ENCODE data around the gene NID1. TPM values are rescaled to one million over a fixed set of nuclear protein-coding genes. Genes with fewer than 3 reads are reported as not detected.
A peak's percentile ranks its signal among the peaks of the same experiment; 100 is the strongest.

The NID1 gene
- total and polyA plus RNA-seq, 9 of the 15 experiments (the other 6 are each of a cell fraction or from before 2014, with no cell fraction given): 0.22 TPM; not detected in 8

DNA sequence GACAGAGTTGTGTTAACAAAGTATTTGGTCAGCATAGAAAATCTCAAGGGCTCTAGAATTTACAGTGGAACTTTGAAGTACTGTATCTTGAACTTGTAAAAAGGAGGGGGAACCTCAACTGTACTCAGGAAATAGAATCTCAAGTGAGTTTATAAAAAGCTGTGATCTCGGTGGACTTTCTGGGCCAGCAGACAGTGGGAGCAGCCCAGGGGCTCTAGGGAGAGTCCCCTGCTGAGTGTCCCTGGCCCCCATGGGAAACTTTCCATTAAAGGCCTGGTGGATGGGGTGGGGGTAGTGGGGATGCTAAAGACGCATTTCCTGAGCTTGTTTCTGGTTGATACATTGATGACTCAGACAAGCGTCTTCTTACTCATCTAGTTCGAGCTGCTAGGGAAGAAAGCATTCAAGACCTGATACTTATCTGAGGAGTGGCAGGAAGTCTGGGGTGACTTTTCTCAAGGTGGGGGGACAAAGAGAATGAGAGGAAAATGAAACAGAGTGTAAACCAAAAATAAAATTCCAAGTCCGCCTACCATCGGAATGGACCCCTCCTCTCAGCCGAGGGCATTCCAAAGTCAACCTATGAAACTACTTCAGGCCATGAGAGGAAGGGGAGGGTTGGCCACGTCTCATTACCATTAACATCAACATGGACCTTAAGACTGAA is 65.5 kb downstream of the NID1 start:
- FAIRE-seq: peak; percentile 35
- no TSS peak for BruUV-seq (replicated peaks)
- WGBS (ENCODE audit: insufficient coverage, low coverage, missing lambda C conversion rate): 2% methylated on average over 8 of the region's 8 CpGs
- Histone ChIP-seq H3K9me3 (replicated peaks; ENCODE audit: control insufficient read depth, insufficient read depth, low read depth, low read length) (no peaks in the 10 kb centered on the region), H3K36me3 (ENCODE audit: control insufficient read depth, insufficient read depth, low read length) (no peaks in the 10 kb centered on the region), H3K4me1 (replicated peaks in 1 of 2; ENCODE audit: control insufficient read depth in 2 of 2, insufficient read depth in 2 of 2, low read length in 2 of 2) (peaks cover 0 to 7% of the 10 kb centered on the region in 2 experiments; a peak in 2 of 5 replicates), H3K4me3 (no peak overlapping the region), H2AFZ (ENCODE audit: low read depth, low read length) (peak overlapping the region; percentile 59; the same call in 1 of the 2 replicates), H3K27me3 (ENCODE audit: control insufficient read depth in 2 of 2, insufficient read depth in 2 of 2, low read length in 2 of 2) (peaks cover 21 to 54% of the 10 kb centered on the region in 2 experiments), H3K27ac (ENCODE audit: extremely low read depth, low read depth, low read length) (peak overlapping the region; percentile 11; the same call in 2 of the 3 replicates), H3K9ac (ENCODE audit: insufficient read depth in 1 of 2, low read depth in 2 of 2, low read length in 2 of 2) (no peak overlapping the region), H3K4me2 (ENCODE audit: insufficient read depth, low read length) (peak overlapping the region; percentile 22; the same call in 1 of the 2 replicates), H3K9me1 (ENCODE audit: control insufficient read depth, insufficient read depth, low read length) (no peaks in the 10 kb centered on the region), H3K79me2 (ENCODE audit: control insufficient read depth, insufficient read depth, low read length) (no peaks in the 10 kb centered on the region), H4K20me1 (replicated peaks; ENCODE audit: control insufficient read depth, insufficient read depth, low read length) (no peaks in the 10 kb centered on the region)
- CTCF ChIA-PET (ENCODE audit: low intra/inter-chr PET ratio): interaction anchor here (0.6 kb wide), 1 partner anchor 601 kb away, joined by 3 read pairs; no protein-coding TSS in a partner anchor
- POLR2A ChIA-PET: no interaction called here
- peak in 2 of 4 experiments; percentile 19 to 47 for DNase-seq (ENCODE audit: extremely low read depth in 1 of 4, low spot score in 3 of 4)
- ATAC-seq: peak; percentile 56
- intact Hi-C loops (cut with micrococcal nuclease) (no loop called here), in situ Hi-C loops (cut with MboI) (no loop called here)
- no peak for TF ChIP-seq ZSCAN29 (IDR thresholded peaks at IDR 0.05)
- TF ChIP-seq, protein P1, sequence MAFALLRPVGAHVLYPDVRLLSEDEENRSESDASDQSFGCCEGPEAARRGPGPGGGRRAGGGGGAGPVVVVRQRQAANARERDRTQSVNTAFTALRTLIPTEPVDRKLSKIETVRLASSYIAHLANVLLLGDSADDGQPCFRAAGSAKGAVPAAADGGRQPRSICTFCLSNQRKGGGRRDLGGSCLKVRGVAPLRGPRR (CRISPR knock-in tag; IDR thresholded peaks at IDR 0.05): no peak
- TF ChIP-seq FOXA3 (CRISPR knock-in tag; conservative IDR thresholded peaks at IDR 0.05 in 1 of 2, IDR thresholded peaks at IDR 0.05 in 1 of 2): no peak
- no peak for TF ChIP-seq HMG20A (CRISPR knock-in tag; conservative IDR thresholded peaks at IDR 0.05)
- peak; percentile 45; the same call in 1 of the 2 replicates for TF ChIP-seq SMAD4 (CRISPR knock-in tag; conservative IDR thresholded peaks at IDR 0.05)
- 0 out of 2 replicates have a peak, but pooled peaks have one; percentile 6 for TF ChIP-seq ZNF445 (CRISPR knock-in tag; IDR thresholded peaks at IDR 0.05; ENCODE audit: low read depth)
- no peak for TF ChIP-seq NCOA6 (IDR thresholded peaks at IDR 0.05)
- peak; percentile 61 for TF ChIP-seq DPF2 (IDR thresholded peaks at IDR 0.05)
- no peak for TF ChIP-seq SMARCA5 (IDR thresholded peaks at IDR 0.05)
- TF ChIP-seq CBFA2T3 (IDR thresholded peaks at IDR 0.05): 0 out of 2 replicates have a peak, but pooled peaks have one; percentile 42
- no peak for TF ChIP-seq THRAP3 (IDR thresholded peaks at IDR 0.05; ENCODE audit: borderline replicate concordance)
- TF ChIP-seq MXI1 (IDR thresholded peaks at IDR 0.05; ENCODE audit: low read depth, low read length): no peak
- TF ChIP-seq NFE2 (IDR thresholded peaks at IDR 0.05; ENCODE audit: low read depth): 0 out of 2 replicates have a peak, but pooled peaks have one; percentile 3
- no peak for TF ChIP-seq ZNF384 (IDR thresholded peaks at IDR 0.05; ENCODE audit: low read depth, low read length)
- no peak for TF ChIP-seq NFXL1 (CRISPR knock-in tag; IDR thresholded peaks at IDR 0.05)
- TF ChIP-seq SOX6 (IDR thresholded peaks at IDR 0.05): no peak
- TF ChIP-seq TSC22D4 (tag; IDR thresholded peaks at IDR 0.05): no peak
- TF ChIP-seq, protein P2, sequence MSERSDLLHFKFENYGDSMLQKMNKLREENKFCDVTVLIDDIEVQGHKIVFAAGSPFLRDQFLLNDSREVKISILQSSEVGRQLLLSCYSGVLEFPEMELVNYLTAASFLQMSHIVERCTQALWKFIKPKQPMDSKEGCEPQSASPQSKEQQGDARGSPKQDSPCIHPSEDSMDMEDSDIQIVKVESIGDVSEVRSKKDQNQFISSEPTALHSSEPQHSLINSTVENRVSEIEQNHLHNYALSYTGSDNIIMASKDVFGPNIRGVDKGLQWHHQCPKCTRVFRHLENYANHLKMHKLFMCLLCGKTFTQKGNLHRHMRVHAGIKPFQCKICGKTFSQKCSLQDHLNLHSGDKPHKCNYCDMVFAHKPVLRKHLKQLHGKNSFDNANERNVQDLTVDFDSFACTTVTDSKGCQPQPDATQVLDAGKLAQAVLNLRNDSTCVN (CRISPR knock-in tag; IDR thresholded peaks at IDR 0.05): no peak
- no peak for TF ChIP-seq TCF7L2 (IDR thresholded peaks at IDR 0.05; ENCODE audit: low read depth, low read length)
- TF ChIP-seq SETDB1 (IDR thresholded peaks at IDR 0.05; ENCODE audit: low read length): no peak
- peak; percentile 51; the same call in 1 of the 2 replicates for TF ChIP-seq CREM (IDR thresholded peaks at IDR 0.05; ENCODE audit: low read depth)
- TF ChIP-seq, protein P3, sequence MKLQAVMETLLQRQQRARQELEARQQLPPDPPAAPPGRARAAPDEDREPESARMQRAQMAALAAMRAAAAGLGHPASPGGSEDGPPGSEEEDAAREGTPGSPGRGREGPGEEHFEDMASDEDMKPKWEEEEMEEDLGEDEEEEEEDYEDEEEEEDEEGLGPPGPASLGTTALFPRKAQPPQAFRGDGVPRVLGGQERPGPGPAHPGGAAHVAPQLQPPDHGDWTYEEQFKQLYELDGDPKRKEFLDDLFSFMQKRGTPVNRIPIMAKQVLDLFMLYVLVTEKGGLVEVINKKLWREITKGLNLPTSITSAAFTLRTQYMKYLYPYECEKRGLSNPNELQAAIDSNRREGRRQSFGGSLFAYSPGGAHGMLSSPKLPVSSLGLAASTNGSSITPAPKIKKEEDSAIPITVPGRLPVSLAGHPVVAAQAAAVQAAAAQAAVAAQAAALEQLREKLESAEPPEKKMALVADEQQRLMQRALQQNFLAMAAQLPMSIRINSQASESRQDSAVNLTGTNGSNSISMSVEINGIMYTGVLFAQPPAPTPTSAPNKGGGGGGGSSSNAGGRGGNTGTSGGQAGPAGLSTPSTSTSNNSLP (IDR thresholded peaks at IDR 0.05; ENCODE audit: borderline replicate concordance, low read depth, low read length): no peak
- TF ChIP-seq ATF7 (IDR thresholded peaks at IDR 0.05): peak; percentile 10; the same call in 1 of the 2 replicates

Measured in K562 (cell line).